Psoas muscle (tissue), 8 donors: Measurements from ENCODE around the gene LTBP1. TPM values are rescaled to one million over a fixed set of nuclear protein-coding genes. Genes with fewer than 3 reads are reported as not detected.
A peak's percentile ranks its signal among the peaks of the same experiment; 100 is the strongest.

Source experiments
- ATAC-seq, 4 donors: fragments of 200-7000 bp; cut with Tn5 transposase; one replicate each; pipeline ENCODE4 v1.9.1; 2020; ENCODE audit warnings: moderate library complexity in 3 of 4, mild to moderate bottlenecking in 2 of 4
- DNase-seq, 2 donors: peaks; one replicate each; pipeline ENCODE4 v3.0.0-alpha.2; 2020
- H3K27ac ChIP-seq: fragments of 200-600 bp; one replicate; pipeline ENCODE4 v1.8.0; 2022
- H3K27me3 ChIP-seq, 3 donors: fragments of 200-600 bp in 1 of 3; one replicate each; pipeline versions ENCODE4 v1.6.1 to v1.8.0; 2013 to 2022; ENCODE audit warnings: low read length in 2 of 3, mild to moderate bottlenecking in 2 of 3, moderate library complexity in 1 of 3; ENCODE audit not compliant: insufficient read depth in 3 of 3
- H3K36me3 ChIP-seq, 2 donors: fragments of 200-600 bp in 1 of 2; one replicate each; pipeline versions ENCODE4 v1.6.1 to v1.8.0; 2013 to 2022; ENCODE audit warnings: low read depth in 1 of 2, mild to moderate bottlenecking in 1 of 2, moderate library complexity in 1 of 2; ENCODE audit not compliant: insufficient read depth in 1 of 2
- H3K4me1 ChIP-seq: fragments of 200-600 bp; one replicate; pipeline ENCODE4 v1.8.0; 2022
- H3K4me3 ChIP-seq: fragments of 200-600 bp; one replicate; pipeline ENCODE4 v1.8.0; 2022; ENCODE audit warnings: mild to moderate bottlenecking
- H3K9me3 ChIP-seq: fragments of 200-600 bp; one replicate; pipeline ENCODE4 v1.8.0; 2022
- CTCF ChIP-seq: fragments of 200-600 bp; IDR thresholded peaks from one replicate; pipeline ENCODE4 v1.8.0; 2022; ENCODE audit warnings: antibody characterized with exemption
- WGBS, 3 donors: extraction: QIAGEN DNeasy Blood & Tissue Kit; methylation state at CpG; one replicate each; pipeline versions ENCODE4 v1.1.6 to v1.1.7; 2013; 5-methylcytosine and 5-hydroxymethylcytosine counted together
- intact Hi-C, 2 donors: fragments of 100-400 bp; cut with DNase I; formaldehyde crosslinking; loops; one replicate each; pipeline versions ENCODE4 v1.11.0 to v1.14.2; 2022
- polyA plus RNA-seq, 3 donors: library from polyadenylated mRNA; stranded (reverse); fragments of 200-250 nt; gene quantifications; one replicate each; pipeline ENCODE4 v1.2.3, GENCODE V29; 2013
- total RNA-seq, 4 donors: library from RNA; stranded (reverse); fragmentation: NEBNext Ultra II Directional in 2 of 4; extraction: Animal tissue kit (Norgen Biotek cat#: 25700) in 2 of 4; gene quantifications; one replicate each; pipeline versions ENCODE4 v1.2.1 to v1.2.4, GENCODE V29; 2021 to 2023
- donor health status: healthy with polysubstance abuse.
- donor health status: DM: no; HTN: no; CAD: no; lungs with moderate emphysema.
- donor health status: Bipolar disorder and iron deficiency.
- donor health status: healthy.
- donor health status: DM: yes; HTN: yes; CAD: no.
- donor health status: DM: no; HTN: no; CAD: no.
- donor health status: DM: no; HTN: no; CAD: no.
- donor health status: DM: yes; HTN: yes; CAD: no.

LTBP1 gene
- total and polyA plus RNA-seq, 7 donors: 5.9 to 26.8 (median 9.5) TPM

DNA sequence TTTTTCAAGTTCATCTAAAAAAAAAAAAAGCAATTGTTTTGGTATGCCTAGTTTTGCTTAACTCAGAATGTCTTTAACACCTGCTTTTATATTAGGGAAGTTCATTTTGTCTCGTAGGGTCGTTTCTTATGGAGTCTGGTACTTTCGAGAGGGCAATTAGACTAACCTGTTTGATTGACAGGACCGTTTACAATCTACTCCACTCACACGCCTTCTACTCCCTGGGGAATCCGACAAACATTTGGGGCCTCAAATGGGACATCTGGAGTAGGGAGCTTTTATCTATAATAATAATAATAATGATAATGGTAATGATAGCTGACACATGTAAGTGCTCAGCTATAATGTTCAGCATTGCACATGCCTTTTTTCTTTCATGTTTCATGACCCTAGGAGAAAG, 268.1 kb downstream of the LTBP1 start:
- H3K27me3 ChIP-seq: no peaks in the 10 kb centered on the region
- WGBS, 3 donors: 68 to 76% (median 68%) methylated on average over 6 of the region's 6 CpGs
- intact Hi-C loops: loop anchor here in 1 of 2 donors (10.0 kb wide), 1 partner anchor 160 kb away; no protein-coding TSS in a partner anchor
- H3K36me3 ChIP-seq: no peaks in the 10 kb centered on the region
- no peak for DNase-seq
- no peak for TF ChIP-seq CTCF
- H3K27ac ChIP-seq: peak overlapping the region; percentile 31
- peaks cover 18% of the 10 kb centered on the region for H3K4me1 ChIP-seq
- H3K9me3 ChIP-seq: no peaks in the 10 kb centered on the region
- H3K4me3 ChIP-seq: no peak overlapping the region
- no peak for ATAC-seq

GRCh38 chr2:33215299-33215698, 268.5 kb downstream of the LTBP1 start:
- peaks cover 22% of the 10 kb centered on the region for H3K4me1 ChIP-seq
- 43 to 74% (median 62%) methylated on average over 3 of the region's 3 CpGs for WGBS, 3 donors
- peak overlapping the region; percentile 31 for H3K27ac ChIP-seq
- TF ChIP-seq CTCF: no peak
- H3K4me3 ChIP-seq: no peak overlapping the region
- no peaks in the 10 kb centered on the region for H3K36me3 ChIP-seq
- ATAC-seq: peak; percentile 67 to 83 (median 72)
- H3K27me3 ChIP-seq: no peaks in the 10 kb centered on the region
- DNase-seq: peak; percentile 74 to 78
- intact Hi-C loops: loop anchor here in 1 of 2 donors (10.0 kb wide), 1 partner anchor 160 kb away; no protein-coding TSS in a partner anchor
- no peaks in the 10 kb centered on the region for H3K9me3 ChIP-seq

- WGBS, 3 donors: 95 to 97% (median 96%) methylated on average over 3 of the region's 3 CpGs
- H3K4me3 ChIP-seq: no peak overlapping the region
- peaks cover 20% of the 10 kb centered on the region for H3K4me1 ChIP-seq
These were observed 269.2 kb downstream of the LTBP1 start for GRCh38 chr2:33215983-33216382.

DNA sequence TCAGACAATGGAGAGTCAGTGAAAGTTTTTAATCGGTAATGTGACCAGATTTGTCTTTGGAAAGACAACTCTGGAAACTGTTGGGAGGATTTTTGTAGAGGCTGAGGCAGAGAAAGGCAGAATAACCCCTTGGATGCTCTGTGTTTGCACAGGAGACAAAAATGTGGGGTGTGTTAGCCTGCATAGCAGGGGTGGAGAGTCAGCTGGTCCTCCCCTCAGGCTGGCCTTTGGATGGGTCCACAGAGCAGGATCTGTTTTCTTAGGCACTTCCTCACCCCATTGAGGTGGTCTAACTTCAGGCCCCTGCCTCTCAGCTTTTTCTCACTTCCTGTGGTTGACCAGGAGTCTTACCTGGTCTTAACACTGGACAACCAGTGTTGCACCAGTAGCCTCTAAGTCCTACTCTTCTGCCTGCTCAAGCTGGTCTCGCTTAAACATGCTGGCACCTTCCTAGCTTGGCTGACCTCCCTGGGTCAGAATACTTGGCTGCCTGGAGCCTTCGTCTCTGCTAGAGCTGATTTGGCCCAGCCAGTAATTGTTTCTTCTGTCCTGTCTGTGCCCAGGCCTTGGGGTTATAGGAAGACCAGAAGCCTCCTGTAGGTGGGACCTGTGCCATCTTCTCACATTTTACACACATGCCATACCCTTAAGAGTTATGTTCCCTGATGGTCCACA, 269.9 kb downstream of the LTBP1 start:
- DNase-seq (peak; percentile 55 to 70), ATAC-seq (peak; percentile 60 to 84 (median 75))
- Histone ChIP-seq H3K27ac (peak overlapping the region; percentile 9), H3K27me3 (no peaks in the 10 kb centered on the region), H3K4me3 (no peak overlapping the region), H3K36me3 (peaks cover 0 to 2% of the 10 kb centered on the region in 2 donors), H3K4me1 (peaks cover 17% of the 10 kb centered on the region), H3K9me3 (no peaks in the 10 kb centered on the region)
- intact Hi-C loops: loop anchor here in 1 of 2 donors (10.0 kb wide), 1 partner anchor 158 kb away; no protein-coding TSS in a partner anchor
- WGBS, 3 donors: 30 to 42% (median 39%) methylated on average over 3 of the region's 3 CpGs
- TF ChIP-seq CTCF: no peak

More at GRCh38 chr2:33215983-33216382, 269.2 kb downstream of the LTBP1 start:
- no peaks in the 10 kb centered on the region for H3K9me3 ChIP-seq
- no peaks in the 10 kb centered on the region for H3K27me3 ChIP-seq
- H3K27ac ChIP-seq: peak overlapping the region; percentile 9
- no peaks in the 10 kb centered on the region for H3K36me3 ChIP-seq
- DNase-seq (no peak), ATAC-seq (no peak)
- intact Hi-C loops: loop anchor here in 1 of 2 donors (10.0 kb wide), 1 partner anchor 159 kb away; no protein-coding TSS in a partner anchor
- no peak for TF ChIP-seq CTCF
